Astrocyte (in vitro differentiated cells and primary cell): ENCODE data around the gene ZBTB18. TPM values are rescaled to one million over a fixed set of nuclear protein-coding genes. Genes with fewer than 3 reads are reported as not detected.

ENCODE experiments used
- DNase-seq: peaks from one replicate; pipeline ENCODE4 v3.0.0-alpha.2; 2010; ENCODE audit warnings: low read depth
- FAIRE-seq: peaks from 2 replicates; lab custom pipeline; 2011; peaks lifted over from hg19 to GRCh38; lab: Jason Lieb, UNC
- H2AFZ ChIP-seq: 2 replicates; pipeline ENCODE4 v1.6.0; 2012; ENCODE audit warnings: low read depth, low read length, inconsistent platforms
- H3K27ac ChIP-seq: 2 replicates; pipeline ENCODE4 v1.5.1; 2011; ENCODE audit warnings: low read depth, low read length, inconsistent platforms
- H3K27me3 ChIP-seq: 2 replicates; pipeline ENCODE4 v1.6.0; 2011; ENCODE audit warnings: low read length, inconsistent platforms; ENCODE audit not compliant: insufficient read depth
- H3K36me3 ChIP-seq: 2 replicates; pipeline ENCODE4 v1.5.1; 2011; ENCODE audit warnings: low read length, inconsistent platforms; ENCODE audit not compliant: insufficient read depth
- H3K4me1 ChIP-seq: 2 replicates; pipeline ENCODE4 v1.5.1; 2011; ENCODE audit warnings: low read length, inconsistent platforms; ENCODE audit not compliant: insufficient read depth
- H3K4me2 ChIP-seq: 2 replicates; pipeline ENCODE4 v1.6.0; 2012; ENCODE audit warnings: low read length, inconsistent platforms
- H3K4me3 ChIP-seq: 2 replicates; pipeline ENCODE4 v1.5.1; 2011; ENCODE audit warnings: low read depth, mild to moderate bottlenecking, low read length, inconsistent platforms; ENCODE audit not compliant: insufficient read depth
- H3K79me2 ChIP-seq: 2 replicates; pipeline ENCODE4 v1.6.0; 2012; ENCODE audit warnings: mild to moderate bottlenecking, low read length, inconsistent platforms; ENCODE audit not compliant: insufficient read depth
- H3K9ac ChIP-seq: 2 replicates; pipeline ENCODE4 v1.6.0; 2012; ENCODE audit warnings: mild to moderate bottlenecking, low read length, inconsistent platforms
- H3K9me3 ChIP-seq: 2 replicates; pipeline ENCODE4 v1.5.1; 2012; ENCODE audit warnings: low read depth, mild to moderate bottlenecking, low read length, inconsistent platforms; ENCODE audit not compliant: insufficient read depth
- H4K20me1 ChIP-seq: 2 replicates; pipeline ENCODE4 v1.6.0; 2012; ENCODE audit warnings: low read length, inconsistent platforms; ENCODE audit not compliant: insufficient read depth
- H3K27ac Mint-ChIP-seq: one replicate; pipeline ENCODE4 v1.8.0; 2021; ENCODE audit warnings: mild to moderate bottlenecking, mixed read lengths; ENCODE audit not compliant: unreplicated experiment
- H3K27me3 Mint-ChIP-seq: one replicate; pipeline ENCODE4 v1.8.0; 2021; ENCODE audit warnings: low read depth, mixed read lengths; ENCODE audit not compliant: unreplicated experiment
- H3K36me3 Mint-ChIP-seq: one replicate; pipeline ENCODE4 v1.8.0; 2021; ENCODE audit warnings: low read depth, mixed read lengths; ENCODE audit not compliant: unreplicated experiment
- H3K4me1 Mint-ChIP-seq: one replicate; pipeline ENCODE4 v1.8.0; 2021; ENCODE audit warnings: low read depth, mixed read lengths; ENCODE audit not compliant: unreplicated experiment
- H3K4me3 Mint-ChIP-seq: one replicate; pipeline ENCODE4 v1.8.0; 2021; ENCODE audit warnings: mild to moderate bottlenecking, moderate library complexity, mixed read lengths; ENCODE audit not compliant: unreplicated experiment
- H3K9me3 Mint-ChIP-seq: one replicate; pipeline ENCODE4 v1.8.0; 2021; ENCODE audit warnings: mild to moderate bottlenecking, mixed read lengths; ENCODE audit not compliant: unreplicated experiment
- CTCF ChIP-seq: IDR thresholded peaks from 2 replicates; pipeline ENCODE4 v1.5.1; 2011; ENCODE audit warnings: low read depth, mild to moderate bottlenecking, inconsistent platforms, low read length, moderate library complexity; ENCODE audit not compliant: insufficient read depth
- EZH2 ChIP-seq: IDR thresholded peaks from 2 replicates; pipeline ENCODE4 v1.6.1; 2012; ENCODE audit warnings: mild to moderate bottlenecking, low read length, inconsistent platforms; ENCODE audit not compliant: insufficient read depth
- total RNA-seq: library from RNA; stranded (reverse); gene quantifications from 2 replicates; pipeline ENCODE4 v1.2.1, GENCODE V29; 2021

ZBTB18 gene
- total RNA-seq, 1 donor from 2014 or later: 19.2 TPM

DNA sequence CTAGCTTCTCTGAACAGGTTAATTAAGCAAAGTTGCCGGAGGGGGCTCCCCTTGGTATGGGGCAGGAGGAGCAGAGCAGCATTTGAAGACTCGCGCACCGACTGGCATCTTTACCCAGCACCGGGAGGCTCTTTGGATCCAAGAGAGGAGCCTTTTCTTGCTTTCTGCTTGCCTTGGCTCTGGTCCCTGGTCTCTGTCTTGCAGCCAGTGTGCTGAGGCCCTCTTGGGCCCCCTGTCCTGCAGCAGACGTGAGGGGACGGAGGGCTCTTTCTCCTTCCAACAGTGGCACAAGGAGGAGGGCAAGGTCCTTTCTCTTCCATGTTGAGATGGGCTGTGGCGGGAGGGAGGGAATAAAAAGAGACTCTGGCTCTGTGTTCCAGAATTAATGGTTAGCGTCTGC lies 45.6 kb downstream of the ZBTB18 start:
- H3K27me3 Mint-ChIP-seq: peaks cover 7% of the 10 kb centered on the region
- TF ChIP-seq EZH2 (no peak), CTCF (no peak)
- no peak overlapping the region for H3K27ac Mint-ChIP-seq
- Histone ChIP-seq H3K4me2 (no peak overlapping the region), H3K9ac (no peak overlapping the region), H3K27me3 (no peaks in the 10 kb centered on the region), H4K20me1 (no peaks in the 10 kb centered on the region), H3K9me3 (no peaks in the 10 kb centered on the region), H3K4me1 (peaks cover 13% of the 10 kb centered on the region), H3K79me2 (no peaks in the 10 kb centered on the region), H3K4me3 (no peak overlapping the region), H3K36me3 (no peaks in the 10 kb centered on the region), H3K27ac (no peak overlapping the region), H2AFZ (no peak overlapping the region)
- FAIRE-seq: no peak
- no peaks in the 10 kb centered on the region for H3K36me3 Mint-ChIP-seq
- no peak for DNase-seq
- H3K9me3 Mint-ChIP-seq: peaks cover 2% of the 10 kb centered on the region
- peaks cover 7% of the 10 kb centered on the region for H3K4me1 Mint-ChIP-seq
- H3K4me3 Mint-ChIP-seq: no peak overlapping the region

- Histone ChIP-seq H3K4me1 (peaks cover 3% of the 10 kb centered on the region), H3K4me3 (no peak overlapping the region), H3K9ac (no peak overlapping the region), H3K4me2 (no peak overlapping the region), H3K36me3 (no peaks in the 10 kb centered on the region), H2AFZ (no peak overlapping the region), H3K79me2 (no peaks in the 10 kb centered on the region), H3K9me3 (no peaks in the 10 kb centered on the region), H3K27me3 (no peaks in the 10 kb centered on the region), H4K20me1 (no peaks in the 10 kb centered on the region), H3K27ac (no peak overlapping the region)
- Mint-ChIP-seq H3K4me1 (peaks cover 3% of the 10 kb centered on the region), H3K36me3 (no peaks in the 10 kb centered on the region), H3K9me3 (no peaks in the 10 kb centered on the region), H3K27ac (no peak overlapping the region), H3K27me3 (peaks cover 7% of the 10 kb centered on the region), H3K4me3 (no peak overlapping the region)
- TF ChIP-seq EZH2 (no peak), CTCF (no peak)
- DNase-seq (no peak), FAIRE-seq (no peak)
These were observed 46.7 kb downstream of the ZBTB18 start for GRCh38 chr1:244097523-244098405.
